Measurements from ENCODE around the gene DUSP10.
A peak's percentile ranks its signal among the peaks of the same experiment; 100 is the strongest.

Gene DUSP10

GRCh38 chr1:221765527-221765926 lies 23.6 kb upstream of the DUSP10 start:
- DNase-seq (ENCODE audit: low read depth in 2 of 3, low spot score in 1 of 3), result no peak

GRCh38 chr1:221762121-221762520 lies 20.2 kb upstream of the DUSP10 start:
- DNase-seq (ENCODE audit: low read depth in 2 of 3, low spot score in 1 of 3), result no peak

- no peak for DNase-seq (ENCODE audit: low read depth in 2 of 3, low spot score in 1 of 3)
These were observed 19.6 kb upstream of the DUSP10 start for GRCh38 chr1:221761354-221762002.

GRCh38 chr1:221760911-221761310 lies 19.0 kb upstream of the DUSP10 start:
- DNase-seq (ENCODE audit: low read depth in 2 of 3, low spot score in 1 of 3), result no peak

GRCh38 chr1:221759436-221759835 lies 17.5 kb upstream of the DUSP10 start:
- no peak for DNase-seq (ENCODE audit: low read depth in 2 of 3, low spot score in 1 of 3)

GRCh38 chr1:221758455-221758854 lies 16.6 kb upstream of the DUSP10 start:
- DNase-seq (ENCODE audit: low read depth in 2 of 3, low spot score in 1 of 3), result no peak

GRCh38 chr1:221756830-221757551 lies 15.1 kb upstream of the DUSP10 start:
- no peak for DNase-seq (ENCODE audit: low read depth in 2 of 3, low spot score in 1 of 3)

- no peak for DNase-seq (ENCODE audit: low read depth in 2 of 3, low spot score in 1 of 3)
These were observed 11.9 kb upstream of the DUSP10 start for GRCh38 chr1:221753828-221754188.

- DNase-seq (ENCODE audit: low read depth in 2 of 3, low spot score in 1 of 3), result no peak
These were observed 9.5 kb upstream of the DUSP10 start for GRCh38 chr1:221751226-221751887.

- no peak for DNase-seq (ENCODE audit: low read depth in 2 of 3, low spot score in 1 of 3)
These were observed 7.1 kb upstream of the DUSP10 start for GRCh38 chr1:221748981-221749380.

- DNase-seq (ENCODE audit: low read depth in 2 of 3, low spot score in 1 of 3), result no peak
These were observed 6.0 kb upstream of the DUSP10 start for GRCh38 chr1:221747839-221748238.

- DNase-seq (ENCODE audit: low read depth in 2 of 3, low spot score in 1 of 3), result no peak
These were observed 1.7 kb upstream of the DUSP10 start for GRCh38 chr1:221743416-221744208.

GRCh38 chr1:221742555-221743415 lies 896 bp upstream of the DUSP10 start:
- DNase-seq (ENCODE audit: low read depth in 2 of 3, low spot score in 1 of 3), result peak; percentile 65 to 77 (median 66)

GRCh38 chr1:221740993-221741702 lies 741 bp downstream of the DUSP10 start:
- DNase-seq (ENCODE audit: low read depth in 2 of 3, low spot score in 1 of 3), result no peak

GRCh38 chr1:221740369-221740992 lies 1.4 kb downstream of the DUSP10 start:
- DNase-seq (ENCODE audit: low read depth in 2 of 3, low spot score in 1 of 3), result no peak

GRCh38 chr1:221739677-221740025 lies 2.2 kb downstream of the DUSP10 start:
- no peak for DNase-seq (ENCODE audit: low read depth in 2 of 3, low spot score in 1 of 3)

GRCh38 chr1:221739018-221739676 lies 2.7 kb downstream of the DUSP10 start:
- no peak for DNase-seq (ENCODE audit: low read depth in 2 of 3, low spot score in 1 of 3)

- no peak for DNase-seq (ENCODE audit: low read depth in 2 of 3, low spot score in 1 of 3)
These were observed 5.2 kb downstream of the DUSP10 start for GRCh38 chr1:221736714-221737113.

GRCh38 chr1:221735999-221736398 lies 5.9 kb downstream of the DUSP10 start:
- DNase-seq (ENCODE audit: low read depth in 2 of 3, low spot score in 1 of 3), result no peak
